Measurements from ENCODE around the gene HAGHL.

- TF ChIP-seq CTCF (conservative IDR thresholded peaks at IDR 0.05 in 1 of 2, IDR thresholded peaks at IDR 0.05 in 1 of 2; ENCODE audit: low read depth in 1 of 2, low read length in 2 of 2) (no peak), EZH2 (IDR thresholded peaks at IDR 0.05; ENCODE audit: low read length, missing control alignments) (no peak)
Measured at GRCh38 chr16:772959-773358, 46.1 kb downstream of the HAGHL start.

All from fibroblast of lung (primary cell).